Hepatocyte (in vitro differentiated cells): ENCODE results near the gene FSCN2. TPM values are rescaled to one million over a fixed set of nuclear protein-coding genes. Genes with fewer than 3 reads are reported as not detected.

Source experiments
- DNase-seq: peaks from one replicate; pipeline ENCODE4 v3.0.0-alpha.2; 2016; ENCODE audit warnings: low spot score
- H2AFZ ChIP-seq: fragments of 200-600 bp; sonication (generic); 2 replicates; pipeline ENCODE4 v1.6.0; 2016; ENCODE audit warnings: antibody characterized with exemption, mild to moderate bottlenecking
- H3K27ac ChIP-seq: fragments of 200-600 bp; sonication (generic); 2 replicates; pipeline ENCODE4 v1.5.1; 2016; ENCODE audit warnings: mild to moderate bottlenecking
- H3K27me3 ChIP-seq: fragments of 200-600 bp; sonication (generic); 2 replicates; pipeline ENCODE4 v1.6.1; 2016
- H3K36me3 ChIP-seq: fragments of 200-600 bp; sonication (generic); replicated peaks from 2 replicates; pipeline ENCODE4 v1.5.1; 2016; ENCODE audit warnings: low read depth; ENCODE audit not compliant: insufficient read depth
- H3K4me1 ChIP-seq: fragments of 200-600 bp; sonication (generic); 2 replicates; pipeline ENCODE4 v1.5.1; 2016; ENCODE audit warnings: mild to moderate bottlenecking, moderate library complexity; ENCODE audit not compliant: insufficient read depth
- H3K4me2 ChIP-seq: fragments of 200-600 bp; sonication (generic); 2 replicates; pipeline ENCODE4 v1.6.0; 2016
- H3K4me3 ChIP-seq: fragments of 200-600 bp; sonication (generic); 2 replicates; pipeline ENCODE4 v1.5.1; 2016; ENCODE audit warnings: mild to moderate bottlenecking
- H3K79me2 ChIP-seq: fragments of 200-600 bp; sonication (generic); 2 replicates; pipeline ENCODE4 v1.6.0; 2017; ENCODE audit warnings: mild to moderate bottlenecking
- H3K9me2 ChIP-seq: fragments of 200-600 bp; sonication (generic); replicated peaks from 2 replicates; pipeline ENCODE4 v1.6.0; 2017; ENCODE audit warnings: mild to moderate bottlenecking; ENCODE audit not compliant: insufficient read depth
- H3K9me3 ChIP-seq: fragments of 200-600 bp; sonication (generic); 2 replicates; pipeline ENCODE4 v1.5.1; 2016; ENCODE audit warnings: low read depth, mild to moderate bottlenecking
- H4K20me1 ChIP-seq: fragments of 200-600 bp; sonication (generic); 2 replicates; pipeline ENCODE4 v1.6.0; 2016; ENCODE audit warnings: mild to moderate bottlenecking; ENCODE audit not compliant: insufficient read depth, poor library complexity, severe bottlenecking
- EZH2 ChIP-seq: fragments of 200-600 bp; sonication (generic); IDR thresholded peaks from 2 replicates; pipeline ENCODE4 v1.6.1; 2016; ENCODE audit warnings: antibody characterized with exemption, mild to moderate bottlenecking, borderline replicate concordance
- EZH2phosphoT487 ChIP-seq: fragments of 200-600 bp; sonication (generic); IDR thresholded peaks from one replicate; pipeline ENCODE4 v1.6.1; 2018; ENCODE audit warnings: antibody characterized with exemption, mild to moderate bottlenecking, low read depth, moderate library complexity; ENCODE audit not compliant: unreplicated experiment, severe bottlenecking
- WGBS: methylation state at CpG from one replicate; pipeline ENCODE4 v1.1.6; 2016; ENCODE audit warnings: low lambda C conversion rate; ENCODE audit errors: missing lambda C conversion rate; 5-methylcytosine and 5-hydroxymethylcytosine counted together
- polyA plus RNA-seq: library from polyadenylated mRNA; unstranded; fragments of >200 nt; fragmentation: Nextera tagmentation; extraction: Ambion mirVana; gene quantifications from 2 replicates; pipeline ENCODE4 v1.2.1, GENCODE V29; 2016
- total RNA-seq: library from RNA; depleted of rRNA; stranded (reverse); fragments of >200 nt; gene quantifications from 2 replicates; pipeline ENCODE4 v1.2.3, GENCODE V29; 2014
- TF ChIP-seq, protein P1 (sequence below): fragments of 200-600 bp; sonication (generic); IDR thresholded peaks from 2 replicates; pipeline ENCODE4 v1.5.1; 2016; ENCODE audit warnings: antibody characterized with exemption, mild to moderate bottlenecking; ENCODE audit not compliant: poor library complexity

Gene FSCN2
- total and polyA plus RNA-seq, 2 experiments from 2014 or later, result 0.40 to 3.7 TPM

DNA sequence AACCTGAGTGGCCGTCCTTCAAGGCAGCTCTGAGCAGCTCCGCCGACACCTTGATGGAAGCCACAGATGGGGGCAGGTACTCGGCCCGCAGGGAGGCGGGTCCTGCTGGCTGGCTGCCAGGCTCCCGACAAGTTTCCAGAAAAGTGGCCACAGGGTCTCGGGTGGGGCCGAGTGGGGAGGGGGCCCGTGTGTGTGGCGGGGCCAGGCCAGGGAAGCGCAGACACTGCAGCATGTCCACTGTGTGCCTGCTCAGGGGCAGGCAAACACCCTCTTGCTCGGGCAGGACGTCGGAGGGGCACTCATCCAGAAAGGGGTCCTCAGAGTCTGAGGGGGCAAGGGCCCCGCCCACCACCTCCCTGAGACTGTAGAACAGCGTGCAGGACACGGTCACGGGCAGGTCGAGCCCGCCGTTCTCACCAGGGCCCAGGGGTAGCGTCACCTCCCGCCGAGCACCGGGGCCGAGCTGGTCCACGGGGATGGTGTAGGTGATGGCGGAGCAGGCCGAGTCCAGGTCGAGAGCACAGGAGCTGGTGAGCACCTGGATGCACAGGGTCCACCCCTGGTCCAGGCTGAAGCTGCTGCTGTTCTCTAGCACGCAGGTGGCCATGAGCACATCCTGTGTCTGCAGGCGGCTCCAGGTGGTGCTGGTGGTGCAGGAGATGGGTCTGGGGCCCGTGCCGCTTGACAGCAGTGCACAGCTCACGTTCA lies 18.9 kb downstream of the FSCN2 start:
- Histone ChIP-seq H3K27ac (no peak overlapping the region), H4K20me1 (no peaks in the 10 kb centered on the region), H3K4me2 (no peak overlapping the region), H3K9me2 (no peaks in the 10 kb centered on the region), H3K36me3 (no peaks in the 10 kb centered on the region), H3K4me1 (peaks cover 9% of the 10 kb centered on the region), H3K9me3 (no peaks in the 10 kb centered on the region), H3K4me3 (no peak overlapping the region), H3K27me3 (no peaks in the 10 kb centered on the region), H2AFZ (no peak overlapping the region), H3K79me2 (peaks cover 21% of the 10 kb centered on the region)
- 91% methylated on average over 36 of the region's 36 CpGs for WGBS
- DNase-seq, result no peak
- TF ChIP-seq, protein P1, sequence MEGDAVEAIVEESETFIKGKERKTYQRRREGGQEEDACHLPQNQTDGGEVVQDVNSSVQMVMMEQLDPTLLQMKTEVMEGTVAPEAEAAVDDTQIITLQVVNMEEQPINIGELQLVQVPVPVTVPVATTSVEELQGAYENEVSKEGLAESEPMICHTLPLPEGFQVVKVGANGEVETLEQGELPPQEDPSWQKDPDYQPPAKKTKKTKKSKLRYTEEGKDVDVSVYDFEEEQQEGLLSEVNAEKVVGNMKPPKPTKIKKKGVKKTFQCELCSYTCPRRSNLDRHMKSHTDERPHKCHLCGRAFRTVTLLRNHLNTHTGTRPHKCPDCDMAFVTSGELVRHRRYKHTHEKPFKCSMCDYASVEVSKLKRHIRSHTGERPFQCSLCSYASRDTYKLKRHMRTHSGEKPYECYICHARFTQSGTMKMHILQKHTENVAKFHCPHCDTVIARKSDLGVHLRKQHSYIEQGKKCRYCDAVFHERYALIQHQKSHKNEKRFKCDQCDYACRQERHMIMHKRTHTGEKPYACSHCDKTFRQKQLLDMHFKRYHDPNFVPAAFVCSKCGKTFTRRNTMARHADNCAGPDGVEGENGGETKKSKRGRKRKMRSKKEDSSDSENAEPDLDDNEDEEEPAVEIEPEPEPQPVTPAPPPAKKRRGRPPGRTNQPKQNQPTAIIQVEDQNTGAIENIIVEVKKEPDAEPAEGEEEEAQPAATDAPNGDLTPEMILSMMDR, result no peak
- no peak for TF ChIP-seq EZH2
- no peak for TF ChIP-seq EZH2phosphoT487

DNA sequence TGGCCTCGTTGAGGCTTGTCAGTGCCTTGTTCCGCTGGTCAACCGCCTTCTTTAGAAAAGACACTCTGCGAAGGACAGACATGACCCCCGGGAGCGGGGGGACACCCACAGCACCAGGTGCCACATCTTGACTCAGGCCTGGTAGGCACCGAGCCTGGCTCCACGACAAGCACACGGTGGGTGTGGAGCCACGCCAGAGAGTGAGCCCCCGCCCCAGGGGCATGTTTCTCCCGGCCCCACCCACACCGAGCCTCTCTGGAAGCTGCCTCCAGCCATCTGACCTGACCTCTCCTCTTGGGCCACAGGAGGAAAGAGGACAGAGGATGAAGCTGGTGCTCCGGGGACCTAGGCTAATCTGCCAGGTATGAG lies 19.4 kb downstream of the FSCN2 start:
- TF ChIP-seq, protein P1, result no peak
- no peak for TF ChIP-seq EZH2
- WGBS, result 88% methylated on average over 14 of the region's 14 CpGs
- peaks cover 21% of the 10 kb centered on the region for H3K79me2 ChIP-seq
- H3K9me2 ChIP-seq, result no peaks in the 10 kb centered on the region
- H3K27me3 ChIP-seq, result no peaks in the 10 kb centered on the region
- no peaks in the 10 kb centered on the region for H3K36me3 ChIP-seq
- H4K20me1 ChIP-seq, result no peaks in the 10 kb centered on the region
- no peak overlapping the region for H3K4me3 ChIP-seq
- H2AFZ ChIP-seq, result no peak overlapping the region
- no peaks in the 10 kb centered on the region for H3K9me3 ChIP-seq
- H3K27ac ChIP-seq, result no peak overlapping the region
- no peak for DNase-seq
- H3K4me1 ChIP-seq, result peaks cover 9% of the 10 kb centered on the region
- H3K4me2 ChIP-seq, result no peak overlapping the region

DNA sequence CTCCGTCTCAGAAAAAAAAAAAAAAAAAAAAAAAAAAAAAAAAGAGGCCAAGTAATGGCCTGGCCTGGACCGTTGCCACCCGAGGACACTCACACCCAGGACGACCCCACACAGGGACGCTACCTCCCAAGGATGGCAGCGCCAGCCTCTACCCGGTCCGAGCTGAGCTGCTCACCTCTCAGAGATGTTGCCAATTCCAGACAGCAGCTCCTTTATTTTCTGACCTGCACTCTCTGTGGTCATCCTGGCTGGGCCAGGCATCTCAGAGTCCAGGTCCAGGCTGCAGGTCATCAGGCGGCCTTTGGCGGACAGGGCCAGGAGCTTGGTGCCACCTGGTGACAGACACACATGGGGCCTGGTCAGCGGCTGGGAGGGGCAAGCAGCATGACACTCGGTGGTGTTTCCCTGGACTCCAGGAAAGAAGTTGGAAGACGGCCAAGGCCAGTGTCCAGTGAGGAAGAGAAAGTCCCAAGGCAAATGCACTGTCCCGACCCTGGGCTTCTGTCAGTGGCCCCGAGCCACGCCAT lies 20.9 kb downstream of the FSCN2 start:
- Histone ChIP-seq H2AFZ (no peak overlapping the region), H3K4me2 (no peak overlapping the region), H3K27me3 (no peaks in the 10 kb centered on the region), H3K4me3 (no peak overlapping the region), H3K27ac (no peak overlapping the region), H3K9me2 (no peaks in the 10 kb centered on the region), H3K4me1 (peaks cover 18% of the 10 kb centered on the region), H3K9me3 (no peaks in the 10 kb centered on the region), H3K36me3 (no peaks in the 10 kb centered on the region), H4K20me1 (no peaks in the 10 kb centered on the region), H3K79me2 (peaks cover 24% of the 10 kb centered on the region)
- no peak for TF ChIP-seq EZH2
- TF ChIP-seq EZH2phosphoT487, result no peak
- TF ChIP-seq, protein P1, result no peak
- WGBS, result 94% methylated on average over 15 of the region's 16 CpGs
- DNase-seq, result no peak
